HG02642 (cell line): ENCODE data around the gene IL31RA.

Experiments used
- ATAC-seq: cut with Tn5 transposase; IDR thresholded peaks from one replicate; pipeline ENCODE4 v1.9.1; 2021; ENCODE audit warnings: mild to moderate bottlenecking; ENCODE audit not compliant: unreplicated experiment, poor library complexity

IL31RA gene

GRCh38 chr5:55969956-55970355, 118.8 kb downstream of the IL31RA start:
- no peak for ATAC-seq
